Rectal smooth muscle tissue (tissue), 1 donor: ENCODE results near the gene RIC1.
"Not testable (repeated sequence)": the region's sequence is repeated elsewhere in the genome, so short reads cannot be mapped to it uniquely, and the experiment has no call there.

Experiments used
- H3K27ac ChIP-seq: one replicate; pipeline ENCODE4 v1.7.0; 2013; ENCODE audit warnings: low read depth, low read length, inconsistent platforms
- H3K27me3 ChIP-seq: one replicate; pipeline ENCODE4 v1.7.0; 2013; ENCODE audit warnings: low read length; ENCODE audit not compliant: control insufficient read depth, insufficient read depth
- H3K36me3 ChIP-seq: one replicate; pipeline ENCODE4 v1.7.0; 2013; ENCODE audit warnings: low read length; ENCODE audit not compliant: control insufficient read depth, insufficient read depth
- H3K4me1 ChIP-seq: one replicate; pipeline ENCODE4 v1.7.0; 2013; ENCODE audit warnings: low read length; ENCODE audit not compliant: control insufficient read depth, insufficient read depth
- H3K4me3 ChIP-seq: one replicate; pipeline ENCODE4 v1.7.0; 2013; ENCODE audit warnings: low read length
- H3K9ac ChIP-seq: one replicate; pipeline ENCODE4 v1.7.0; 2013; ENCODE audit warnings: low read length

The RIC1 gene

DNA sequence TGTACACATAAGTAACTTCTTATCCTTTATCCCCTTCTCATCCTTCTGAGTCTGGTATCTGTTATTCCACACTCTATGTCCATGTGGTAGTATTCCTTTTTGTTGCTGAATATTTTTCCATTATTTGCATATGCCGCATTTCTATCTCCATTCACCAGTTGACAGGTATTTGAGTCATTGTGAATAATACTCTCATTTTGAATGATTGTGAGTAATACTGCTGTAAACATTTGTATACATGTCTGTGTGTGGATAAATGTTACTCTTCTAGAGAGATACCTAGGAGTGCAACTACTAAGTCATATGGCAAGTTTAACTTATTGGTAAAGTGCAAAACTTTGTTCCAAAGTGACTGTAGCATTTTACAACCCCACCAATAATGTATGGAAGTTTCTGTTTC is 15.6 kb downstream of the RIC1 start:
- Histone ChIP-seq H3K27me3 (no peaks in the 10 kb centered on the region), H3K4me3 (no peak overlapping the region)

DNA sequence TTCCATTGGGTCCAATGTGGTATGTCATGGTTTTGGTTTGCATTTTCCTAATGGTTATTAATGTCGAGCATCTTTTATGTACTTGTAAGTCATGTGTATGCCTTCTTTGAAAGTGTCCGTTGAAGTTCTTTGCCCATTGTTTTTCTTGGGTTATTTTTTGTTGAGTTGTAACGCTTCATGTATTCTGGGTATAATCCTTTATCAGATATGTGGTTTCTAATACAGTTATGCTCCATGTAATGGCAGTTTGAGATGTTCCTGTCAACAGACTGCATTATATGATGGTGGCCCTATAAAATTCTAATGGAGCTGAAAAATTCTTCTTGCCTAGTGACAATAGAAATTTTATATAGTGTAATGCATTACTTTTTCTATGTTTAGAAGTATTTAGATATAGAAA is 17.2 kb downstream of the RIC1 start:
- Histone ChIP-seq H3K4me3 (no peak overlapping the region), H3K4me1 (no peaks in the 10 kb centered on the region), H3K27ac (no peak overlapping the region), H3K27me3 (no peaks in the 10 kb centered on the region), H3K9ac (no peak overlapping the region), H3K36me3 (no peaks in the 10 kb centered on the region)

More for the DNA sequence above, 15.6 kb downstream of the RIC1 start:
- H3K36me3 ChIP-seq = no peaks in the 10 kb centered on the region
- H3K4me1 ChIP-seq = no peaks in the 10 kb centered on the region
- no peak overlapping the region for H3K27ac ChIP-seq
- H3K9ac ChIP-seq = no peak overlapping the region

DNA sequence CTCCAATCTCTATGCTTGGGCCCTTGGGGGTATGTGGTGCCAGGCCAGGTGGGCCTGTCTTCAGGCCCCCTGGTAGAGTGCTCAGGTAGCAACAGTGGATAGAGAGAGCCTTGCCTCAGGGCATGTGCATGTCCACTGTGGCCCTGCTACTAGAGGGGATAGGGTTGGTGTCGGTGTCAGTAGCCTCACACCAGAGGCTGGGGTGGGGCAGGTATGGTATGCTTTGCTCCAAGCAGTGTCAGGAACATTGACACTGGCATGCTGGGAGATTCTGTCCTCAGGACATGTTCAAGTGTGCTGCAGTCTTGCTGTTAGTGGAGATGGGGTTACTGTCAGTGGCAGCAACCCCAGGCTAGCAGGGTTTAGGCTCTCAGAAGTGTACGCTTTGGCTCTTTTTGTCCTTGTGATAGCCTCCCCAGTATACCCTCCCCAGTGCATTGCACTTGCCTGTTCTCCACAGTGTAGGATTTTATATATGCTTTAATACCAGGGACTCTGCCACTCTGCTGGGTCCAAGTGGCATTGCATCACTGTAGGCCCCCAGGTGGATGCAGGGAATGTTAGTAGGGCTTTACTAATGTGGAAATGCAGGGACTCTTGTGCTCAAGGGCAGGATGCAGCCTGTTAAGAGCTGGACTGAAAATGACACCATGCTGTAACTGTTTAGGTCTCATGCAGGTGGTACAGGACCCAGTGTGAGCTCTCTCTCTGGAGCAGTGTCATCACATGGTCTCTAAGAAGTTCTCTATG is 21.6 kb downstream of the RIC1 start:
- Histone ChIP-seq H3K4me3 (no peak overlapping the region), H3K4me1 (no peaks in the 10 kb centered on the region), H3K9ac (no peak overlapping the region), H3K27me3 (no peaks in the 10 kb centered on the region), H3K36me3 (no peaks in the 10 kb centered on the region), H3K27ac (no peak overlapping the region)

DNA sequence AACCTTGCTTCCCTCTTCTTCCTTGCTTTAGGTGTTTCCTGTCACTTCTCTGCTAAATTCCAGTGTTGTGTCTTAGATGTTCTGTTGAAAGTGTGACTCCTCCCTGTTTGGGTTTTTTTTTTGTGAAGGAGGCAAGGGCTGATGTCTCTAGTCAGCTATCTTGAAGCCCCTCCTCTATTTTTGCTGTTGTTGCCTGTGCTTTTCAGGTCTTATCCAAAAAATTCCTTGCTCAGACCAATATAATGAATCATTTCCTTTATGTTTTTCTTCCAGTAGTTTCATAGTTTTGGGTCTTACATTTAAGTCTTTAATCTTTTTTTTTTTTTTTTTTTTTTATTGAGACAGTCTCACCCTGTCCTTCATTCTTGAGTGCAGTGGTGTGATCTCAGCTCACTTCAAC is 22.3 kb downstream of the RIC1 start:
- no peaks in the 10 kb centered on the region for H3K27me3 ChIP-seq
- H3K4me1 ChIP-seq = no peaks in the 10 kb centered on the region
- no peak overlapping the region for H3K9ac ChIP-seq
- H3K27ac ChIP-seq = no peak overlapping the region
- no peak overlapping the region for H3K4me3 ChIP-seq
- no peaks in the 10 kb centered on the region for H3K36me3 ChIP-seq

DNA sequence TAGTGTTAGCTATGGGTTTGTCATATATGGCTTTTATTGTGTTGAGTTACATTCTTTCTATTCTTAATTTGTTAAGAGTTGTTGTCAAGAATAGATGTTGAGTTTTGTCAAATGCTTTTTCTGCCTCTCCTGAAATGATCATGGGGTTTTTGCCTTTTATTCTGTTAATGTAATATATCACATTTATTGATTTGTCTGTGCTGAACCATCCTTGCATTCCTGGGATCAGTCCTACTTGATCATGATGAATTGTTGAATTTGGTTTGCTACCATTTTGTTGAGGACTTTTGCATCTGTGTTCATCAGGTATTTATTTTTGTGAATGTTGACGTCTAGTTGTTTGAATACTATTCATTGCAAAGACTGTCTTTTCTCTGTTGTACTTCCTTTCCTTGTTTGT is 23.9 kb downstream of the RIC1 start:
- Histone ChIP-seq H3K4me3 (no peak overlapping the region), H3K36me3 (no peaks in the 10 kb centered on the region), H3K27me3 (no peaks in the 10 kb centered on the region), H3K9ac (no peak overlapping the region), H3K27ac (no peak overlapping the region), H3K4me1 (no peaks in the 10 kb centered on the region)

DNA sequence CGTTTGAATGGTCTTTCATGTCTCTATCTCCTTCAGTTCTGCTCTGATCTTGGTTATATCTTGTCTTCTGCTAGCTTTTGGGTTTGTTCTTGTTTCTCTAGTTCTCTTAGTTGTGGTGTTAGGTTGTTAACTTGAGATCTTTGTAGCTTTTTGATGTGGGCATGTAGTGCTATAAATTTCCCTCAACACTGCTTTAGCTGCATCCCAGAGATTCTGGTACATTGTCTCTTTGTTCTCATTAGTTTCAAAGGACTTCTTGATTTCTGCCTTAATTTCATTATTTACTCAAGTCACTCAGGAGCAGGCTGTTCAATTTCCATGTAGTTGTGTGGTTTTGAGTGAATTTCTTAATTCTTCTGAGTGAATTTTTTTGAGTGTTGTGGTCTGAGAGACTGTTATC is 33.9 kb downstream of the RIC1 start:
- H3K27me3 ChIP-seq, H3K9ac ChIP-seq, H3K27ac ChIP-seq, H3K4me3 ChIP-seq, H3K36me3 ChIP-seq, H3K4me1 ChIP-seq: not testable (repeated sequence)

DNA sequence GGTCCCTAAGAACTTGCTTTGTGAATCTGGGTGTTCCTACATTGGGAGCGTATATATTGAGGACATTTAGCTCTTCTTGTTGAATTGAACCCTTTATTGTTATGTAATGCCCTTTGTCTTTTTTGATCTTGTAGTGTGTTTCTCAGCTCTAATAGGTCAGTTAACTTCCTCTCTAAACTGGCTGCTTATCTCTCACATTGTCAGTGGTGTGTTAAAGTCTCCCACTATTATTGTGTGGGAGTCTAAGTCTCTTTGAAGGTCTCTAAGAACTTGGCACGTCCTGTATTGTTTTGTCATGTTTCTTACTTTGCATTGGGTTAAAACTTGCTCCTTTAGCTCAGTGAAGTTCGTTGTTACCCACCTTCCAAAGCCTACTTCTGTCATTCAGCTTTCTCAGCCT is 36.2 kb downstream of the RIC1 start:
- Histone ChIP-seq H3K36me3 (no peaks in the 10 kb centered on the region), H3K27ac (no peak overlapping the region), H3K4me1 (no peaks in the 10 kb centered on the region), H3K27me3 (no peaks in the 10 kb centered on the region), H3K9ac (no peak overlapping the region), H3K4me3 (no peak overlapping the region)

DNA sequence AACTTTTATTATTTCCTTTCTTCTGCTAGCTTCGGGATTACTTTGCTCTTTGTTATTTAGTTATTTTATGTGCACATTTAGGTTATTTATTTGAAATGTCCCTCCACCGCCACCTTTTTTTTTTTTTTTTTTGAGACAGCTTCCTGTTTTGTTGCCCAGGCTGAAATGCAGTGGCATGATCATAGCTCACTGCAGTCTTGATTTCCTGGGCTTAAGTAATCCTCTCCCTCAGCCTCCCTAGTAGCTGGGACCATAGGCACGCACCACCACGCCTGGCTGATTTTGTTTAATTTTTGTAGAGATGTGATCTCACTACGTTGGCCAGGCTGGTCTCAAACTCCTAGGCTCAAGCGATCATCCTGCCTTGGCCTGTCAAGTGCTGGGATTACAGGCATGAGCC is 38.5 kb downstream of the RIC1 start:
- Histone ChIP-seq H3K36me3 (no peaks in the 10 kb centered on the region), H3K4me3 (no peak overlapping the region), H3K9ac (no peak overlapping the region), H3K27me3 (no peaks in the 10 kb centered on the region), H3K27ac (no peak overlapping the region), H3K4me1 (no peaks in the 10 kb centered on the region)

DNA sequence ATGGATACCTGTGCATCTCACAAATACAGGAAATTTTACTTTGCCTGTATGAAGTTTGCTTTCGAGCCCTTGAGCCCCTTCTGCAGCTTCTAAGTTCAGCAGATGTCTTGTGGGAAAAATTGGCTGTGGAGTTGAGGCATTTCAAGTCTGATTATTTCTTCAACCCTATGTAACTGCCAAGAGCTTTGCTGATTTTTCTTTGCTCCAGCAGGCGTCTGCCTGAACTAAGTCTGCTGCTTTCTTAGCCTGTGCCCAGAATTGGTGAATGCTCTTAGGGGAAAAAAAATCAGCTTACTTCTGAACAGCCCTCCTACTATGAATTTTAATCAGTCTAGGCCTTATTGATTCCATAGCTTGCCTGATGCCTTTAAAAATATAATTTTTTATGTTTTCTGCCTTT is 41.2 kb downstream of the RIC1 start:
- Histone ChIP-seq H3K27ac (no peak overlapping the region), H3K9ac (no peak overlapping the region), H3K4me3 (no peak overlapping the region), H3K27me3 (no peaks in the 10 kb centered on the region), H3K36me3 (no peaks in the 10 kb centered on the region), H3K4me1 (no peaks in the 10 kb centered on the region)

DNA sequence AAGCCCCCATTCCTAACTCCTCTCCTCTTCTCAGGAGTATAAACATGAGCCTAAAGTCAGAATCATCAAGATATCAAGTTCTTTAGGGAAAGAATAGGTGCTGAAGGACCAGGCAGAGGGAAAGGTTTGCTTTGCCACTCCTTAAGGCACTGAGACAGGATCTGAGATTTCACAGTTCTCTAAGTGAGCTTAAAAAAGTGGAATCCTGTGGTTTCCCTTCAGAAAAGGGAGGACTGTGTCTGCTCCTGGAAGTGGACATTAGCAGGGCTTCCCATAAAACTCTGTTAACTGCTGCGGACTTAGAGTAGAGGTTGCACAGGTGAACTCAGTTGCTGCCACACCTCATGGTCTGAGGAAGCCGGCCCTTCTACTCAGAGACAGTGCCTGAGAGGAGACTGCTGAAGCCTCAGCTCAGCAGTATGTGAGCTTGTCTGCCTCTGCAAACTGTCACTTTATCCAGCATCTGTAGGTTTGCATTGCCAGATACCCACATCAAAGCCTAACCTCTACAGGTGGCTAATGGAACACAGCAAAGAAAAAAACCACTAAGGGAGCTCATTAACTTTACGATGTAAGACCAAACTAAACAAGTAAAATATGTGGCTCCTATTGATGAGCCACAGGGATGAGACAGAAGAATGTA is 42.9 kb downstream of the RIC1 start:
- Histone ChIP-seq H3K27ac (no peak overlapping the region), H3K27me3 (no peaks in the 10 kb centered on the region), H3K4me3 (no peak overlapping the region), H3K4me1 (no peaks in the 10 kb centered on the region), H3K9ac (no peak overlapping the region), H3K36me3 (peaks cover 2% of the 10 kb centered on the region)

DNA sequence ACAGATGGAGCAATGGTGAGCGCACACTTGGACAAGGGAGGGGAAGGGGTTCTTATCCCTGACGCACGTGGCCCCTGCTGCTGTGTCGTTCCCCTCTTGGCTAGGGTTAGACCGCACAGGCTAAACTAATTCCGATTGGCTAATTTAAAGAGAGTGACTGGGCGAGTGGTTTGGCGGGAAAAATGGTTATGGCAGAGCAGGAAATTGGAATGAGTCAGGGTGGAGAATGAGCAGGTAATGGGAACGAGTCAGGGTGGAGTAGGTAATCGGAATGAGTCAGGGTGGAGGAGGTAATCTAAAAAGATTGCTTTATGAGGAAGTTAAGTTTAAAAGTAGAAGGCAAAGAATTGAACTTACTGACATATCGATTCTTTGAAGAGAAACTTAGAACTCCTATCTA is 46.1 kb downstream of the RIC1 start:
- not testable (repeated sequence) for H3K4me1 ChIP-seq, H3K4me3 ChIP-seq, H3K9ac ChIP-seq, H3K27ac ChIP-seq, H3K36me3 ChIP-seq, H3K27me3 ChIP-seq

DNA sequence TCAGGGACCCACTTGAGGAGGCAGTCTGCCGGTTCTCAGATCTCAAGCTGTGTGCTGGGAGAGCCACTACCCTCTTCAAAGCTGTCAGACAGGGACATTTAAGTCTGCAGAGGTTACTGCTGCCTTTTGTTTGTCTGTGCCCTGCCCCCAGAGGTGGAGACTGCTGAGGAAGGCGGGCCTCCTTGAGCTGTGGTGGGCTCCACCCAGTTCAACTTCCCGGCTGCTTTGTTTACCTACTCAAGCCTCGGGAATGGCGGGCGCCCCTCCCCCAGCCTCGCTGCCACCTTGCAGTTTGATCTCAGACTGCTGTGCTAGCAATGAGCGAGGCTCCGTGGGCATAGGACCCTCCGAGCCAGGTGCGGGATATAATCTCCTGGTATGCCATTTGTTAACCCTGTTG is 54.7 kb downstream of the RIC1 start:
- not testable (repeated sequence) for H3K27me3 ChIP-seq

DNA sequence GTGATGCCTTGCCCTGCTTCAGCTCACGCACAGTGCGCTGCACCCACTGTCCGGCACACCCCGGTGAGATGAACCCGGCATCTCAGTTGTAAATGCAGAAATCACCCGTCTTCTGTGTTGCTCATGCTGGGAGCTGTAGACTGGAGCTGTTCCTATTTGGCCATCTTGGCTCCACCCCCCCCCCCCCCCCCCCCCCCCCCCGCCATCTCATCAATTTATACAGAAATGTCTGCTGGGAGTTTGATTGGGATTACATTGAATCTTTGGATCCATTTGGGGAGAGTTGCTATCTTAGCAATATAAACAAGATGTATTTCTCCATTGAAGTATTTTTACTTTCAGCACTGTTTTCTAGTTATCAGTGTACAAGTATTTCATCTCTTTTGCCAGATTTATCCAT is 55.2 kb downstream of the RIC1 start:
- Histone ChIP-seq H3K27ac (no peak overlapping the region), H3K9ac (no peak overlapping the region), H3K36me3 (no peaks in the 10 kb centered on the region), H3K4me3 (no peak overlapping the region), H3K4me1 (no peaks in the 10 kb centered on the region), H3K27me3 (no peaks in the 10 kb centered on the region)

More for the DNA sequence above, 54.7 kb downstream of the RIC1 start:
- H3K36me3 ChIP-seq, H3K4me3 ChIP-seq, H3K9ac ChIP-seq, H3K27ac ChIP-seq, H3K4me1 ChIP-seq: not testable (repeated sequence)
